ENCODE measurements around the gene QRICH1. TPM values are rescaled to one million over a fixed set of nuclear protein-coding genes. Genes with fewer than 3 reads are reported as not detected.

Gene QRICH1
- total and polyA plus RNA-seq, 10 of the 15 experiments (the other 5 are each of a cell fraction or from before 2014, with no cell fraction given), result 22.2 to 116 (median 81.4) TPM

DNA sequence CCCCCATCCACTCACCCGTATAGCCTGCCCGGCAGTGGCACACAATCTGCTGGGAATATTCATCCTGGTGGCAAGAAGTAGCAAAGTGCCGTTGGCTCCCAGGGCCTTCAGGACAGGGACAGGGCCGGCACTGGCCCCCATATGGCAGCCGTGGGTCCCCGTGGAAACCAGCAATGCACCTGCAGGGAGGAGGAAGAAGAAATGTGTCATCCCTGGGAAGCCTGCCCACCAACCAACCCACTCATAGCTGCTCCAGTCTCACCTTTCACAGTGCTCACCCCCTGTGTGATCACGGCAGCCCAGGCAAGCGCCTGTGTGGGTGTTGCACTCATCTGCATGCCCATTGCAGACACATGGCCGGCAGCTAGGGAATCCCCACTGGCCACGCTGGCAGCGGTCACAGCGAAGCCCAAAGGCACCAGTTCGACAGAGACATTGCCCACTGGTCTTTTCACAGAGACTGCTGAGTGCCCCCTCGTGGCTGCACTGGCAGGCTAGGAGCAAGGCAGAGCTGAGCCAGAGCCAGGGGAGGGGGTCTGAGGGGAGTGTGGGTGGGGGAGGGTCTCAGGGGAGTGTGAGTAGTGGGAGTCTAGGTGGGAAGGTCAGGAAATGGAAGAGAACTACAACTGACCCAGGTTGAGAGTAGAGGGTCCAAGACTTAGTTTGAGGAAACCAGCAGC, 31.3 kb upstream of the QRICH1 start:
- SMC1A ChIA-PET (ENCODE audit: uncharacterized antibody, unreplicated experiment), result interaction anchor here (1.3 kb wide), 1 partner anchor 137 kb away, joined by 4 read pairs; no protein-coding TSS in a partner anchor
- Histone ChIP-seq H3K27ac (ENCODE audit: control insufficient read depth, insufficient read depth) (no peak overlapping the region), H3K9ac (ENCODE audit: control insufficient read depth, insufficient read depth, low read length) (no peak overlapping the region), H3K9me3 (replicated peaks; ENCODE audit: control insufficient read depth, insufficient read depth, low read length) (no peaks in the 10 kb centered on the region), H2AFZ (ENCODE audit: control insufficient read depth, low read depth, low read length) (no peak overlapping the region), H3K4me3 (no peak overlapping the region), H3K36me3 (ENCODE audit: control insufficient read depth in 2 of 2, insufficient read depth in 2 of 2, low read length in 1 of 2) (no peaks in the 10 kb centered on the region), H4K20me1 (ENCODE audit: control insufficient read depth, insufficient read depth) (no peaks in the 10 kb centered on the region), H3K27me3 (replicated peaks in 1 of 2; ENCODE audit: control insufficient read depth in 2 of 2, insufficient read depth in 2 of 2, low read length in 1 of 2) (no peaks in the 10 kb centered on the region), H3K4me1 (ENCODE audit: control insufficient read depth, insufficient read depth, low read length) (peaks cover 2% of the 10 kb centered on the region; the same call in 1 of the 2 replicates), H3K79me2 (ENCODE audit: control insufficient read depth, insufficient read depth, low read length) (peaks cover 4% of the 10 kb centered on the region), H3K4me2 (ENCODE audit: control insufficient read depth, insufficient read depth) (no peak overlapping the region)
- DNase-seq (ENCODE audit: low read depth, low spot score) (no peak), ATAC-seq (peak; percentile 18; the same call in 2 of the 3 replicates), FAIRE-seq (no peak)
- RAD21 ChIA-PET (ENCODE audit: unreplicated experiment), result interaction anchor here (1.2 kb wide), 1 partner anchor 140 kb away, joined by 4 read pairs; no protein-coding TSS in a partner anchor
- TF ChIP-seq YY1 (IDR thresholded peaks at IDR 0.05; ENCODE audit: low read depth, low read length) (no peak), STAT1 (conservative IDR thresholded peaks at IDR 0.05) (no peak), RAD51 (IDR thresholded peaks at IDR 0.05) (no peak), SREBF1 (IDR thresholded peaks at IDR 0.05; ENCODE audit: low read length) (no peak), PAX5 (IDR thresholded peaks at IDR 0.05; ENCODE audit: borderline replicate concordance, low read depth, low read length) (no peak), TAF1 (IDR thresholded peaks at IDR 0.05; ENCODE audit: borderline replicate concordance, low read depth, low read length) (no peak), NR2C2 (IDR thresholded peaks at IDR 0.05; ENCODE audit: borderline replicate concordance, control insufficient read depth, insufficient read length, low read depth) (no peak), JUNB (IDR thresholded peaks at IDR 0.05) (no peak), SMARCA5 (IDR thresholded peaks at IDR 0.05) (no peak), SMC3 (IDR thresholded peaks at IDR 0.05; ENCODE audit: borderline replicate concordance, low read length) (no peak), RB1 (IDR thresholded peaks at IDR 0.05; ENCODE audit: borderline replicate concordance) (no peak), RAD21 (IDR thresholded peaks at IDR 0.05; ENCODE audit: insufficient read depth, low read depth, low read length) (peak; percentile 38; the same call in 1 of the 2 replicates), NR2F1 (conservative IDR thresholded peaks at IDR 0.05) (no peak), NFYA (IDR thresholded peaks at IDR 0.05; ENCODE audit: borderline replicate concordance, low read depth, low read length) (no peak), FOXM1 (IDR thresholded peaks at IDR 0.05; ENCODE audit: low read depth, low read length) (no peak)
- TF ChIP-seq, protein P1, sequence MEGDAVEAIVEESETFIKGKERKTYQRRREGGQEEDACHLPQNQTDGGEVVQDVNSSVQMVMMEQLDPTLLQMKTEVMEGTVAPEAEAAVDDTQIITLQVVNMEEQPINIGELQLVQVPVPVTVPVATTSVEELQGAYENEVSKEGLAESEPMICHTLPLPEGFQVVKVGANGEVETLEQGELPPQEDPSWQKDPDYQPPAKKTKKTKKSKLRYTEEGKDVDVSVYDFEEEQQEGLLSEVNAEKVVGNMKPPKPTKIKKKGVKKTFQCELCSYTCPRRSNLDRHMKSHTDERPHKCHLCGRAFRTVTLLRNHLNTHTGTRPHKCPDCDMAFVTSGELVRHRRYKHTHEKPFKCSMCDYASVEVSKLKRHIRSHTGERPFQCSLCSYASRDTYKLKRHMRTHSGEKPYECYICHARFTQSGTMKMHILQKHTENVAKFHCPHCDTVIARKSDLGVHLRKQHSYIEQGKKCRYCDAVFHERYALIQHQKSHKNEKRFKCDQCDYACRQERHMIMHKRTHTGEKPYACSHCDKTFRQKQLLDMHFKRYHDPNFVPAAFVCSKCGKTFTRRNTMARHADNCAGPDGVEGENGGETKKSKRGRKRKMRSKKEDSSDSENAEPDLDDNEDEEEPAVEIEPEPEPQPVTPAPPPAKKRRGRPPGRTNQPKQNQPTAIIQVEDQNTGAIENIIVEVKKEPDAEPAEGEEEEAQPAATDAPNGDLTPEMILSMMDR (IDR thresholded peaks at IDR 0.05 in 2 of 3, conservative IDR thresholded peaks at IDR 0.05 in 1 of 3; ENCODE audit: control insufficient read depth in 2 of 3, extremely low read depth in 1 of 3, insufficient read depth in 1 of 3, low read depth in 3 of 3, low read length in 3 of 3), result peak in 2 of 3 experiments; percentile 39 to 53; a peak in 4 of 6 replicates
- POLR2A ChIA-PET, result no interaction called here
- in situ Hi-C loops (cut with MboI), result no loop called here
- CTCF ChIA-PET, result interaction anchor here (1.0 to 1.8 kb wide), 4 partner anchors 11 to 137 kb away, joined by 3 to 13 read pairs (median 6); partner anchors contain the start of gene QRICH1
- BruUV-seq (replicated peaks), result no TSS peak
- intact Hi-C loops (cut with micrococcal nuclease; ENCODE audit: unreplicated experiment), result no loop called here
- 15% methylated on average over 14 of the region's 14 CpGs for WGBS (ENCODE audit: insufficient coverage, insufficient replicate concordance, low lambda C conversion rate, missing lambda C conversion rate)
